Esophagus squamous epithelium (tissue), 5 donors: ENCODE results near the gene BTNL2. TPM values are rescaled to one million over a fixed set of nuclear protein-coding genes. Genes with fewer than 3 reads are reported as not detected.

Source experiments
- DNase-seq: peaks from one replicate; lab custom pipeline; 2025; lab: John Stamatoyannopoulos, UW
- H3K27ac ChIP-seq, 4 donors: fragments of 200-600 bp; sonication (generic); one replicate each; pipeline ENCODE4 v1.5.1; 2016 to 2019; ENCODE audit warnings: mild to moderate bottlenecking in 1 of 4
- H3K27me3 ChIP-seq, 4 donors: fragments of 200-600 bp; sonication (generic); 1 replicate in 3 of 4; 2 replicates in 1 of 4; pipeline versions ENCODE4 v1.5.1 to v1.6.0; 2017 to 2021; ENCODE audit warnings: antibody characterized with exemption in 1 of 4
- H3K36me3 ChIP-seq, 3 donors: fragments of 200-600 bp; sonication (generic); one replicate each; pipeline ENCODE4 v1.5.1; 2016 to 2019
- H3K4me1 ChIP-seq, 3 donors: fragments of 200-600 bp; sonication (generic); one replicate each; pipeline ENCODE4 v1.5.1; 2017 to 2019
- H3K4me3 ChIP-seq, 4 donors: fragments of 200-600 bp; sonication (generic); 1 replicate in 3 of 4; 2 replicates in 1 of 4; pipeline ENCODE4 v1.5.1; 2016 to 2019; ENCODE audit warnings: mild to moderate bottlenecking in 2 of 4, moderate library complexity in 1 of 4
- H3K9me3 ChIP-seq, 3 donors: fragments of 200-600 bp; sonication (generic); one replicate each; pipeline ENCODE4 v1.5.1; 2016 to 2019
- POLR2A ChIP-seq, 4 donors: fragments of 450-650 bp; IDR thresholded peaks; one replicate each; pipeline ENCODE4 v1.6.1; 2017; ENCODE audit warnings: antibody characterized with exemption in 4 of 4, mild to moderate bottlenecking in 4 of 4, moderate library complexity in 3 of 4
- WGBS, 2 donors: methylation state at CpG; one replicate each; pipeline ENCODE4 v1.1.5; 2018; 5-methylcytosine and 5-hydroxymethylcytosine counted together
- intact Hi-C: fragments of 100-400 bp; cut with DNase I; formaldehyde crosslinking; loops from one replicate; pipeline ENCODE4 v1.15.0; 2022
- total RNA-seq, 4 donors: library from RNA; depleted of rRNA; stranded (reverse); fragments of >200 nt; gene quantifications; one replicate each; pipeline ENCODE4 v1.1.0, GENCODE V29; 2016
- TF ChIP-seq, protein P1 (sequence below), 6 experiments: fragments of 450-650 bp in 4 of 6; fragments of 200-600 bp in 2 of 6; sonication (generic) in 2 of 6; IDR thresholded peaks; one replicate each; pipeline ENCODE4 v1.5.1; 2016 to 2019; ENCODE audit warnings: antibody characterized with exemption in 6 of 6, mild to moderate bottlenecking in 4 of 6, moderate library complexity in 4 of 6
- donor health status: DM: yes; HTN: yes; CAD: no.

The BTNL2 gene
- total RNA-seq, 4 donors from 2014 or later, result not detected

DNA sequence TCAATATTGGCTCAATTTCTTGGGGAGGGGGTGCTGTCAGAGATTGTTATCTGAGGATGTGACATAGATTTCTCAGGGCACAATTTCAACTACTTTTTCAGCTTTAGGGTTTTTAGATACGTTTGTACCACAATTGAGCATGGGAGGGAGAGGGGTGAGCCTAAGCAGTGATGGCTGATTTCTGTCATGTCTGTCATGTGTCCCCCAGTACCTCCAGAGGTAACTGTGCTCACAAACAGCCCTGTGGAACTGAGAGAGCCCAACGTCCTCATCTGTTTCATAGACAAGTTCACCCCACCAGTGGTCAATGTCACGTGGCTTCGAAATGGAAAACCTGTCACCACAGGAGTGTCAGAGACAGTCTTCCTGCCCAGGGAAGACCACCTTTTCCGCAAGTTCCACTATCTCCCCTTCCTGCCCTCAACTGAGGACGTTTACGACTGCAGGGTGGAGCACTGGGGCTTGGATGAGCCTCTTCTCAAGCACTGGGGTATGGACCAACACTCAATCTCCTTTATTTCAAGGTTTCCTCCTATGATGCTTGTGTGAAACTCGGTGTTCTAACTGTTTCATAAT, 36.1 kb upstream of the BTNL2 start:
- intact Hi-C loops, result no loop called here
- no peak for TF ChIP-seq POLR2A (IDR thresholded peaks at IDR 0.05)
- TF ChIP-seq, protein P1, sequence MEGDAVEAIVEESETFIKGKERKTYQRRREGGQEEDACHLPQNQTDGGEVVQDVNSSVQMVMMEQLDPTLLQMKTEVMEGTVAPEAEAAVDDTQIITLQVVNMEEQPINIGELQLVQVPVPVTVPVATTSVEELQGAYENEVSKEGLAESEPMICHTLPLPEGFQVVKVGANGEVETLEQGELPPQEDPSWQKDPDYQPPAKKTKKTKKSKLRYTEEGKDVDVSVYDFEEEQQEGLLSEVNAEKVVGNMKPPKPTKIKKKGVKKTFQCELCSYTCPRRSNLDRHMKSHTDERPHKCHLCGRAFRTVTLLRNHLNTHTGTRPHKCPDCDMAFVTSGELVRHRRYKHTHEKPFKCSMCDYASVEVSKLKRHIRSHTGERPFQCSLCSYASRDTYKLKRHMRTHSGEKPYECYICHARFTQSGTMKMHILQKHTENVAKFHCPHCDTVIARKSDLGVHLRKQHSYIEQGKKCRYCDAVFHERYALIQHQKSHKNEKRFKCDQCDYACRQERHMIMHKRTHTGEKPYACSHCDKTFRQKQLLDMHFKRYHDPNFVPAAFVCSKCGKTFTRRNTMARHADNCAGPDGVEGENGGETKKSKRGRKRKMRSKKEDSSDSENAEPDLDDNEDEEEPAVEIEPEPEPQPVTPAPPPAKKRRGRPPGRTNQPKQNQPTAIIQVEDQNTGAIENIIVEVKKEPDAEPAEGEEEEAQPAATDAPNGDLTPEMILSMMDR (IDR thresholded peaks at IDR 0.05), result no peak
- DNase-seq, result no peak
- Histone ChIP-seq H3K27ac (no peak overlapping the region), H3K9me3 (no peaks in the 10 kb centered on the region), H3K27me3 (peaks cover 0 to 3% (median 0%) of the 10 kb centered on the region in 4 donors), H3K36me3 (no peaks in the 10 kb centered on the region), H3K4me1 (no peaks in the 10 kb centered on the region), H3K4me3 (peak overlapping the region in 1 of 4 donors; percentile 1)
- WGBS, 2 donors, result 75 to 78% methylated on average over 8 of the region's 8 CpGs

DNA sequence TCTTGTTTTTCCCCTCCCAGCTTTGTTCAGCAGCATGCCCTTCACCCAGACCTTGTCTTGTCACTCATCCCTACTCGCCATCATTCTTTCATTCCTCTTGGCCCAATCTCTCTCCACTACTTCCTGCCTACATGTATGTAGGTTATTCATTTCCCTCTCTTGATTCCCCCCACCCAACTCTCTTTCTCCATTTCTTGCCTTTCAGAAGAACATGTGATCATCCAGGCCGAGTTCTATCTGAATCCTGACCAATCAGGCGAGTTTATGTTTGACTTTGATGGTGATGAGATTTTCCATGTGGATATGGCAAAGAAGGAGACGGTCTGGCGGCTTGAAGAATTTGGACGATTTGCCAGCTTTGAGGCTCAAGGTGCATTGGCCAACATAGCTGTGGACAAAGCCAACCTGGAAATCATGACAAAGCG, 35.3 kb upstream of the BTNL2 start:
- TF ChIP-seq, protein P1 (IDR thresholded peaks at IDR 0.05), result no peak
- TF ChIP-seq POLR2A (IDR thresholded peaks at IDR 0.05), result no peak
- no peaks in the 10 kb centered on the region for H3K4me1 ChIP-seq
- H3K27me3 ChIP-seq, result peaks cover 0 to 3% (median 0%) of the 10 kb centered on the region in 4 donors
- no peak for DNase-seq
- intact Hi-C loops, result no loop called here
- no peak overlapping the region for H3K4me3 ChIP-seq
- H3K9me3 ChIP-seq, result no peaks in the 10 kb centered on the region
- WGBS, 2 donors, result 83 to 85% methylated on average over 6 to 7 of the region's 7 CpGs
- H3K27ac ChIP-seq, result no peak overlapping the region
- no peaks in the 10 kb centered on the region for H3K36me3 ChIP-seq

DNA sequence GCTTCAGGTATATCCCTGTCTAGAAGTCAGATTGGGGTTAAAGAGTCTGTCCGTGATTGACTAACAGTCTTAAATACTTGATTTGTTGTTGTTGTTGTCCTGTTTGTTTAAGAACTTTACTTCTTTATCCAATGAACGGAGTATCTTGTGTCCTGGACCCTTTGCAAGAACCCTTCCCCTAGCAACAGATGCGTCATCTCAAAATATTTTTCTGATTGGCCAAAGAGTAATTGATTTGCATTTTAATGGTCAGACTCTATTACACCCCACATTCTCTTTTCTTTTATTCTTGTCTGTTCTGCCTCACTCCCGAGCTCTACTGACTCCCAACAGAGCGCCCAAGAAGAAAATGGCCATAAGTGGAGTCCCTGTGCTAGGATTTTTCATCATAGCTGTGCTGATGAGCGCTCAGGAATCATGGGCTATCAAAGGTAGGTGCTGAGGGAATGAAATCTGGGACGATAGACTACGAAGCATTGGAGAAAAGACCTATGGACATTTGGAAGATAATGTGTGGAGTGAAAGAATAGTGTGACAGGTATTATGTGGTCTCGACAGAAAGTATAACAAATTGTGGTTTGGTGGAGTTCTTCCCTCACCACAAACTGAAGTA, 32.7 kb upstream of the BTNL2 start, which contains the start of gene HLA-DRA:
Gene HLA-DRA (plus strand): TSS at position 286 of the 613 bp plus-strand sequence. CDS start 64 bp downstream, at position 350.
- no peaks in the 10 kb centered on the region for H3K9me3 ChIP-seq
- 3 to 10% methylated on average over 9 of the region's 9 CpGs for WGBS, 2 donors
- no peaks in the 10 kb centered on the region for H3K4me1 ChIP-seq
- DNase-seq, result no peak
- H3K27me3 ChIP-seq, result peaks cover 0 to 3% (median 0%) of the 10 kb centered on the region in 4 donors
- peak within 1 kb of the TSS; percentile 58 to 87 (median 72) for H3K27ac ChIP-seq
- intact Hi-C loops, result no loop called here
- peak within 1 kb of the TSS; percentile 18 to 68 (median 38) for H3K4me3 ChIP-seq
- TF ChIP-seq, protein P1 (IDR thresholded peaks at IDR 0.05), result no peak
- TF ChIP-seq POLR2A (IDR thresholded peaks at IDR 0.05), result peak in 2 of 4 donors; percentile 47 to 75
- no peaks in the 10 kb centered on the region for H3K36me3 ChIP-seq

DNA sequence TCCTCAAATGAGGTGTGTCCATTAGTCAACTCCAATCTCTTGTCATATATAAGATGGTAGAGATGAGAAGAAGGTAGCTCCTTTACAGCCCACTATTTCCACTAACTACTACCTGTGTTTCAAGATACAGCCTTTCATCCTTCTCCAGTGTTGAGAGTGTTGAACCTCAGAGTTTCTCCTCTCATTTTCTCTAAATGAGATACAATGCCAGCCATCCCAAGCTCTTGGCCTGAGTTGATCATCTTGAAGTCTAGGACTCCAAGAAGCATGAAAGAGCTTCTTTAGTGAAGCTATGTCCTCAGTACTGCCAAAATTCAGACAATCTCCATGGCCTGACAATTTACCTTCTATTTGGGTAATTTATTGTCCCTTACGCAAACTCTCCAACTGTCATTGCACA, 32.2 kb upstream of the BTNL2 start:
- intact Hi-C loops, result no loop called here
- no peaks in the 10 kb centered on the region for H3K4me1 ChIP-seq
- H3K4me3 ChIP-seq, result peak overlapping the region in 1 of 4 donors; percentile 68
- no peaks in the 10 kb centered on the region for H3K36me3 ChIP-seq
- H3K27ac ChIP-seq, result peak overlapping the region; percentile 28 to 87 (median 61)
- TF ChIP-seq POLR2A (IDR thresholded peaks at IDR 0.05), result no peak
- TF ChIP-seq, protein P1 (IDR thresholded peaks at IDR 0.05), result no peak
- no peak for DNase-seq
- no peaks in the 10 kb centered on the region for H3K9me3 ChIP-seq
- WGBS, 2 donors, result 64 to 69% methylated on average over 1 of the region's 1 CpG
- H3K27me3 ChIP-seq, result peaks cover 0 to 3% (median 0%) of the 10 kb centered on the region in 4 donors
